HEK293T (cell line): ENCODE data around the gene DUSP8.

Source experiments
- CTCF ChIA-PET: fragments of 350-600 bp; formaldehyde crosslinking; extraction: SDS; loops from one replicate; lab custom pipeline; 2021; ENCODE audit warnings: antibody characterized with exemption, inconsistent platforms; lab: Yijun Ruan, JAX
- POLR2A ChIA-PET: fragments of 350-600 bp; formaldehyde crosslinking; extraction: SDS; loops from one replicate; lab custom pipeline; 2020; ENCODE audit warnings: antibody characterized with exemption, inconsistent platforms; lab: Yijun Ruan, JAX
- DNase-seq: peaks from one replicate; pipeline ENCODE4 v3.0.0; 2012; ENCODE audit warnings: mixed read lengths; ENCODE audit errors: extremely low spot score
- ARNT ChIP-seq: fragments of 450-650 bp; IDR thresholded peaks from 2 replicates; pipeline ENCODE4 v1.6.1; 2017; ENCODE audit warnings: mild to moderate bottlenecking
- BHLHE40 ChIP-seq: fragments of 450-650 bp; IDR thresholded peaks from 2 replicates; pipeline ENCODE4 v1.6.1; 2016; ENCODE audit warnings: mild to moderate bottlenecking, moderate library complexity, borderline replicate concordance
- CTBP1 ChIP-seq: fragments of 450-650 bp; IDR thresholded peaks from 2 replicates; pipeline ENCODE4 v1.6.1; 2016; ENCODE audit warnings: borderline replicate concordance
- ELF4 ChIP-seq: fragments of 450-650 bp; IDR thresholded peaks from 2 replicates; pipeline ENCODE4 v1.6.1; 2017; ENCODE audit warnings: antibody characterized with exemption
- FOXA1 ChIP-seq: fragments of 450-650 bp; IDR thresholded peaks from 2 replicates; pipeline ENCODE4 v1.6.1; 2016; ENCODE audit warnings: mild to moderate bottlenecking
- FOXK2 ChIP-seq: fragments of 450-650 bp; IDR thresholded peaks from 2 replicates; pipeline ENCODE4 v1.6.1; 2016; ENCODE audit warnings: mild to moderate bottlenecking
- FOXM1 ChIP-seq: fragments of 450-650 bp; IDR thresholded peaks from 2 replicates; pipeline ENCODE4 v1.6.1; 2017; ENCODE audit warnings: mild to moderate bottlenecking, borderline replicate concordance
- HDGF ChIP-seq: fragments of 450-650 bp; IDR thresholded peaks from 2 replicates; pipeline ENCODE4 v1.6.1; 2017; ENCODE audit warnings: antibody characterized with exemption, borderline replicate concordance
- L3MBTL2 ChIP-seq: fragments of 450-650 bp; conservative IDR thresholded peaks from 2 replicates; pipeline ENCODE4 v1.6.1; 2016; ENCODE audit warnings: mild to moderate bottlenecking
- LEF1 ChIP-seq: fragments of 450-650 bp; IDR thresholded peaks from 2 replicates; pipeline ENCODE4 v1.6.1; 2017; ENCODE audit warnings: mild to moderate bottlenecking, borderline replicate concordance
- NFRKB ChIP-seq: fragments of 450-650 bp; IDR thresholded peaks from 2 replicates; pipeline ENCODE4 v1.6.1; 2016; ENCODE audit warnings: mild to moderate bottlenecking, moderate library complexity
- PKNOX1 ChIP-seq: fragments of 450-650 bp; IDR thresholded peaks from 2 replicates; pipeline ENCODE4 v1.6.1; 2016
- SP1 ChIP-seq: fragments of 450-650 bp; IDR thresholded peaks from 2 replicates; pipeline ENCODE4 v1.6.1; 2017
- SUZ12 ChIP-seq: fragments of 450-650 bp; IDR thresholded peaks from 2 replicates; pipeline ENCODE4 v1.6.1; 2016; ENCODE audit warnings: mild to moderate bottlenecking
- TARDBP ChIP-seq: fragments of 450-650 bp; IDR thresholded peaks from 2 replicates; pipeline ENCODE4 v1.6.1; 2016
- ZNF384 ChIP-seq: fragments of 450-650 bp; IDR thresholded peaks from 2 replicates; pipeline ENCODE4 v1.6.1; 2016

DUSP8 gene

GRCh38 chr11:1556278-1556902 is 15.7 kb downstream of the DUSP8 start:
- DNase-seq, result no peak
- TF ChIP-seq ARNT (no peak), ZNF384 (no peak), BHLHE40 (no peak), NFRKB (no peak), HDGF (no peak), SUZ12 (no peak), PKNOX1 (no peak), FOXM1 (no peak), FOXA1 (no peak), CTBP1 (no peak), LEF1 (no peak), TARDBP (no peak), ELF4 (no peak), SP1 (no peak), L3MBTL2 (no peak), FOXK2 (no peak)
- CTCF ChIA-PET, result interaction anchor here (1.3 kb wide), 1 partner anchor 10 kb away, joined by 4 read pairs; no protein-coding TSS in a partner anchor
- POLR2A ChIA-PET, result no interaction called here

GRCh38 chr11:1555713-1556153 is 16.3 kb downstream of the DUSP8 start:
- no peak for DNase-seq
- ChIA-PET POLR2A (no interaction called here), CTCF (interaction anchor here (1.3 kb wide), 1 partner anchor 9 kb away, joined by 4 read pairs; no protein-coding TSS in a partner anchor)
- TF ChIP-seq ELF4, result no peak
- no peak for TF ChIP-seq FOXA1
- no peak for TF ChIP-seq ARNT
- TF ChIP-seq PKNOX1, result no peak
- no peak for TF ChIP-seq ZNF384
- no peak for TF ChIP-seq BHLHE40
- TF ChIP-seq L3MBTL2, result no peak
- TF ChIP-seq LEF1, result no peak
- no peak for TF ChIP-seq SP1
- no peak for TF ChIP-seq SUZ12
- no peak for TF ChIP-seq HDGF
- no peak for TF ChIP-seq CTBP1
- TF ChIP-seq NFRKB, result no peak
- no peak for TF ChIP-seq TARDBP
- no peak for TF ChIP-seq FOXK2
- TF ChIP-seq FOXM1, result no peak

GRCh38 chr11:1554981-1555712 is 16.9 kb downstream of the DUSP8 start:
- POLR2A ChIA-PET, result no interaction called here
- CTCF ChIA-PET, result interaction anchor here (1.3 kb wide), 1 partner anchor 8 kb away, joined by 4 read pairs; no protein-coding TSS in a partner anchor

GRCh38 chr11:1553808-1554594 is 18.1 kb downstream of the DUSP8 start:
- TF ChIP-seq L3MBTL2 (no peak), FOXM1 (no peak), NFRKB (no peak), FOXA1 (no peak), BHLHE40 (no peak)
- no peak for DNase-seq
- ChIA-PET POLR2A (no interaction called here), CTCF (interaction anchor here (0.7 kb wide), 2 partner anchors 21 to 279 kb away, joined by 3 read pairs; no protein-coding TSS in a partner anchor)

More at GRCh38 chr11:1554981-1555712, 16.9 kb downstream of the DUSP8 start:
- DNase-seq, result no peak
- no peak for TF ChIP-seq SUZ12

GRCh38 chr11:1549338-1550330 is 22.4 kb downstream of the DUSP8 start:
- TF ChIP-seq PKNOX1, result no peak
- no peak for TF ChIP-seq ARNT
- no peak for TF ChIP-seq FOXK2
- no peak for TF ChIP-seq L3MBTL2
- TF ChIP-seq ZNF384, result no peak
- TF ChIP-seq HDGF, result no peak
- no peak for TF ChIP-seq ELF4
- TF ChIP-seq FOXA1, result no peak
- no peak for TF ChIP-seq CTBP1
- TF ChIP-seq LEF1, result no peak
- no peak for TF ChIP-seq SP1
- TF ChIP-seq FOXM1, result no peak
- ChIA-PET POLR2A (no interaction called here), CTCF (interaction anchor here (0.7 to 2.6 kb wide), 2 partner anchors 24 to 1950 kb away, joined by 4 to 15 read pairs; no protein-coding TSS in a partner anchor)
- no peak for DNase-seq
